Measurements from ENCODE around the gene ARHGAP9.
"Not testable (repeated sequence)": the region's sequence is repeated elsewhere in the genome, so short reads cannot be mapped to it uniquely, and the experiment has no call there.

Gene ARHGAP9

DNA sequence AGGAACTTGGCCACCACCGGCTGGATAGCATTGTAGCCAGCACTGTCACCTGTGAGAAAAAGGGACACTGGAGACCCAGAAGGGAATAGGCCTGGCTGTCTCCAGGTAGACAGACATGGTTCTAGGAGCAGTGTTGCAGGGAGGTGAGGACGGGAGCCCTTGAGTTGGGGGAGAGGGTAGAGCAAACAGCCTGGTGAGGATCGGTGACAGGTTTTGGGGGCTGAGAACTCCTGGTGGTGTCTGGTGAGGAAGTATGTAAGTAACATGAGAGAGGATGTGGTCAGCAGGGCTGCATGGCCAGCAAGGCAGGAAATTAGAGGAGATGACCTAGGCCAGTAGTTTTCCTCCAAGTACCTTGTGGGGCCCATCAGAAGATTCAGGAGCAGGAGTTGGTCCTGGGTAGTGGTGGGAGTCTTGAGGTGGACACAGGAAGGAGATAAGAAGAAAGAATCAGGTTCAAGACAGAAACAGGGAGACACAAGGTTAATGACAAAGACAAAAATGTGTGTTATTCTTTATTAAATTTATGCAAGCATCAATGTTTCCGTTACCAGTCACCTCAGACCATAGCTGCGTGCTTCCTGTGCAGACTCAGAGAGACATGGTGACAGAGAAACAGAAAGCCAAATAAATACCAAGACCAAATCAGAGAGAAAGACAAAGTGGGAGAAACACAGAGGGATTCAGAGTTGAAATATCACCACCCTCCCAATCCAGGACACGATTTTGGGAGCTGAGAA lies at the start of gene ARHGAP9:
ARHGAP9 (minus strand) TSS at position 491 of the 740 bp plus-strand sequence; CDS start at position 31, 460 bp downstream.
- peak; percentile 11 for DNase-seq

DNA sequence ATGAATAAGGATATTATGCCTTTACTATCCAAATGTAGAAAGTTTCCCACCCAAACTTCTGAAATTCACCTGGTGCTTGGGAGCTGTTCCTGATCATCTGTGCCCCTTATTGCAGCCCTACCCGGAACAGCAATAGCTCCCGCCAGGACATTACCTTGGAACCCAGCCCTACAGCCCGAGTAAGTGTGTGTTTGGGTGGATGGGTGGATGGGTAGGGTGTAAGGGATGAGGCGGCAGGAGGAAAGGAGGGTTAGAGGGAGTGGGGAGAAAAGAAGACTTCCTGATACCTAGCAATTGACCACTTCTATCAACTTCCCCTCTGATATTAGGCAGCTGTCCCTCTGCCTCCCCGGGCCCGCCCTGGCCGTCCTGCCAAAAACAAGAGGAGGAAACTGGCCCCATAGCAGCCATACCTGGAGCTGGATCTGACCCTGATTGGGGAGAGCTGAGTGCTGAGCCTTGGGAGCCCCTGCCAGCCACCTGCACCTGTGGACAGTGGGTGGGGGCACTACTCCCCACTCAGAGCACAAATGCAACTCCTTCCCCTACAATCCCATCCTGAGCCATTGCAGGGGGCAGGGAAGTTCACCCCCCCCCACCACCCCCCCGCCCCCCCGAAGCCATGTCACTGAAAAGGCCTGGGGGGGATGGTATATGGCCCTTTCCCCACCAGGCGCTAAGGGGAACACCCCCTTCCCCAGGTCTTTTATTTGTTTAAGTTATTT lies 49.3 kb upstream of the ARHGAP9 start:
- DNase-seq, result no peak

DNA sequence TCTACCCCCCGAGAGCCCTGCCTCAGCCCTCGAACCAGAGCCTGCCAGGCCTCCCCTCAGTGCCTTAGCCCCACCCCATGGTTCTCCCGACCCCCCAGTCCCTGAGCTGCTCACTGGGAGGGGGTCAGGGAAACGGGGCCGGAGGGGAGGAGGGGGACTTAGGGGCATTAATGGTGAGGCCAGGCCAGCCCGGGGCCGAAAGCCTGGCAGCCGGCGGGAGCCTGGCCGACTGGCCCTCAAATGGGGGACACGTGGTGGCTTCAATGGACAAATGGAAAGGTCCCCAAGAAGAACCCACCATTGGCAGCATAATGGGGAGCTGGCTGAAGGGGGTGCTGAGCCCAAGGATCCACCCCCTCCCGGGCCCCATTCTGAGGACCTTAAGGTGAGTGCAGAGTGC lies 48.5 kb upstream of the ARHGAP9 start:
- DNase-seq, result no peak

DNA sequence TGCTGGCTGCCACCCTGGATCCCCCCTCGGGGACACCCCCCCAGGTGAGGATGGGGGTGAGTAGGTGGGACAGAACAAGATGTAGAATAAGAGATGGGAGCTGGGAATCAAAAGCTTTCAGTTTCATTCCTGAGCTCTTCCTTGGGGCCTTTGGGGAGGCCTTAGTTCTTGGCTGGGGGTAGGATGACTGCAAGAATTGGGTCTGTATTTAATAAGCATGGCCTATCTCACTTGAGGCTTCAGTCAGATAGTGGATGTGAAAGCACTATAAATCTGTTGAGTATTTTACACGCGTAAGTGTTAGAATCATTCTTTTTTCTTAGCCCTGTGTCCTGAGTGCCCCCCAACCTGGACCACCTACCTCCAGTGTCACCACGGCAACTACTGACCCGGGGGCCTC lies 47.5 kb upstream of the ARHGAP9 start:
- DNase-seq, result no peak

DNA sequence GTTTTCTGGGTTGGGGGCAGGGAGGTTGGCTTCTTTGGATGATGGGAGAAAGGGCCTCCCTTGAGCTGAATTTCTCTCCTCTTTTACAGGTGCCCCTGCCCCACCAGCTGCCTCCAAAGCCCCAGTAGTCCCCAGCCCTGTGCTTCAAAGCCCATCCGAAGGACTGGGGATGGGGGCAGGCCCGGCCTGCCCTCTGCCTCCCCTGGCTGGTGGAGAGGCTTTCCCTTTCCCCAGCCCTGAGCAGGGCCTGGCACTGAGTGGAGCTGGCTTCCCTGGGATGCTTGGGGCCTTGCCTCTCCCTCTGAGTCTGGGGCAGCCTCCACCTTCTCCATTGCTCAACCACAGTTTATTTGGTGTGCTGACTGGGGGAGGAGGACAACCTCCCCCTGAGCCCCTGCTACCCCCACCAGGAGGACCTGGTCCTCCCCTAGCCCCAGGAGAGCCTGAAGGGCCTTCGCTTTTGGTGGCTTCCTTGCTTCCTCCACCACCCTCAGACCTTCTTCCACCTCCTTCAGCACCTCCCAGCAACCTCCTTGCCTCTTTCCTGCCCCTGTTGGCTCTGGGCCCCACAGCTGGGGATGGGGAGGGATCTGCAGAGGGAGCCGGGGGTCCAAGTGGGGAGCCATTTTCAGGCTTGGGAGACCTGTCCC lies 46.9 kb upstream of the ARHGAP9 start:
- no peak for DNase-seq

DNA sequence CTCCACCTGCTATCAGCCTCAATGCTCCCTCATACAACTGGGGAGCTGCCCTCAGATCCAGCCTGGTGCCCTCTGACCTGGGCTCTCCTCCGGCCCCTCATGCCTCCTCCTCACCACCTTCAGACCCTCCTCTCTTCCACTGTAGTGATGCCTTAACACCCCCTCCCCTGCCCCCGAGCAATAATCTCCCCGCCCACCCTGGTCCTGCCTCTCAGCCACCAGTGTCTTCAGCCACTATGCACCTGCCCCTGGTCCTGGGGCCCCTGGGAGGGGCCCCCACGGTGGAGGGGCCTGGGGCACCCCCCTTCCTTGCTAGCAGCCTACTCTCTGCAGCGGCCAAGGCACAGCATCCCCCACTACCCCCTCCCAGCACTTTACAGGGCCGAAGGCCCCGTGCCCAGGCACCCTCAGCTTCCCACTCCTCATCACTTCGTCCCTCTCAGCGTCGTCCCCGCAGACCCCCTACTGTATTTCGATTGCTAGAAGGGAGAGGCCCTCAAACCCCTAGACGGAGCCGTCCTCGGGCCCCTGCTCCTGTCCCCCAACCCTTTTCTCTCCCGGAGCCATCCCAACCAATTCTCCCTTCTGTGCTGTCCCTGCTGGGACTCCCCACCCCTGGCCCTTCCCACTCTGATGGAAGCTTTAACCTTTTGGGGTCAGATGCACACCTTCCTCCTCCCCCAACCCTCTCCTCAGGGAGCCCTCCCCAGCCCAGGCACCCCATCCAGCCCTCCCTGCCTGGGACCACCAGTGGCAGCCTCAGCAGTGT lies 46.1 kb upstream of the ARHGAP9 start:
- no peak for DNase-seq

DNA sequence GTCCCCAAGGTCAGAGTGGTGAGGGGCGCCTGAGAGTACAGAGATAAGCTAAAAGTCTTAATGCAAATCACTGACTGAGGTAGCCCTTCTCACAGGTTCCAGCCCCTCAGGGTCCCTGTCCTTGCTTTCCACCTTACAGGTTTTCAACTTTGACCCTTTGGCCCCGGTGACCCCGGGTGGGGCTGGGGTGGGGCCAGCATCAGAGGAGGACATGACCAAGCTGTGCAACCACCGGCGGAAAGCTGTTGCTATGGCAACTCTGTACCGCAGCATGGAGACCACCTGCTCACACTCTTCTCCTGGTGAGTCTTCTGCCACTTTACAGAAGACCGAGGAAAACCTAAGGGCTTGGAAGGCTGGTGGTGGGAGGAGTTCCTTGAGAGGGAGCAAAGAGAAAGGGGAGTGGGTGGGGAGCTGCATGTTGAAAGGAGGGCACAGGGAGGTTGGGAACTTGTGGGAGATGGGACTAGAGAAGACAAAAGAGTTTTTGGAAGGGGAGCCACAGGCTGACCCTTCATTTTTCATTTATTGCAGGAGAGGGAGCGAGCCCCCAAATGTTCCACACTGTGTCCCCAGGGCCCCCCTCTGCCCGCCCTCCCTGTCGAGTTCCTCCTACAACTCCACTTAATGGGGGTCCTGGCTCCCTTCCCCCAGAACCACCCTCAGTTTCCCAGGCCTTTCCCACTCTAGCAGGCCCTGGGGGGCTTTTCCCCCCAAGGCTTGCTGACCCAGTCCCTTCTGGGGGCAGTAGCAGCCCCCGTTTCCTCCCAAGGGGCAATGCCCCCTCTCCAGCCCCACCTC lies 45.3 kb upstream of the ARHGAP9 start:
- DNase-seq, result no peak

DNA sequence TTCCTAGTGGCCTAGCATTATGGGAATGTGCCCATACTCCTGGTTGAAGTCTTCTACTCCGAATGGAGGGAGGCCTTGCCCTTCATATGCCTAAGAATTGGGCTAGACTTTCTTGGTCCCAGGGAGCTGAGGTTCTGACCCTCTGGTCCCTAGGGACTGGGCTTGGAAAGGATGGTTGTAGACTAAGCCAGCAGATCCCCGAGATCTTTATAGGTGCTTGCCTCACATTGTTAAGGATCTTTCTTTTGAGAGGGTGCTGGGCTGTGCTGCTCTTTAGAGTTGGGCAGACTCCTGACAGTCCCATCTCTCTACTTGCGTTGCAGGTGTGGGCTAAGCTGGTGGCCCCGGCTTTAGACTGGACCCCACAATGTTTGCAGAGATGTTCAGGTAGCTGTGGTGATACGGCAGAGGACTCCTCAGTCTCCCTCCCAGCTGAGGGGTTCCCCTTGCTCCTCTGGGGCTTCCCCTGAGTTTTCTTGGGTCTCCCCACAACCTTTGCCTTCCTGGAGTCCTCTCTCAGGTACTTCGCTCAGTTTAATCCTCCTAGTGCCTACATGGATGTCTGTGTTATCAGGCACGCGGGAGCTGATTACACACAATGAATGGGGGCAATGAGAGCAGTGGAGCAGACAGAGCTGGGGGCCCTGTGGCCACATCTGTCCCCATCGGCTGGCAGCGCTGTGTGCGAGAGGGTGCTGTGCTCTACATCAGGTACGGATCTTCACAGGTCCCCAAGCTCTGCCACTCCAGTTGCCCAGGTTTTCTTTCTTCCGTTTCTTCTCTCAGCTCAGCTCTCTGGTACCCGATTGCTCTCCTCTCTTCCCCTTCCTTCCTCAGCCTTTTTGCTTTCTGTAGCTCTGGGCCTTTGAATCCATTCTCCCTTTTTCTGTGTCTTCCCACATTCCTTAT lies 44.3 kb upstream of the ARHGAP9 start:
- no peak for DNase-seq

DNA sequence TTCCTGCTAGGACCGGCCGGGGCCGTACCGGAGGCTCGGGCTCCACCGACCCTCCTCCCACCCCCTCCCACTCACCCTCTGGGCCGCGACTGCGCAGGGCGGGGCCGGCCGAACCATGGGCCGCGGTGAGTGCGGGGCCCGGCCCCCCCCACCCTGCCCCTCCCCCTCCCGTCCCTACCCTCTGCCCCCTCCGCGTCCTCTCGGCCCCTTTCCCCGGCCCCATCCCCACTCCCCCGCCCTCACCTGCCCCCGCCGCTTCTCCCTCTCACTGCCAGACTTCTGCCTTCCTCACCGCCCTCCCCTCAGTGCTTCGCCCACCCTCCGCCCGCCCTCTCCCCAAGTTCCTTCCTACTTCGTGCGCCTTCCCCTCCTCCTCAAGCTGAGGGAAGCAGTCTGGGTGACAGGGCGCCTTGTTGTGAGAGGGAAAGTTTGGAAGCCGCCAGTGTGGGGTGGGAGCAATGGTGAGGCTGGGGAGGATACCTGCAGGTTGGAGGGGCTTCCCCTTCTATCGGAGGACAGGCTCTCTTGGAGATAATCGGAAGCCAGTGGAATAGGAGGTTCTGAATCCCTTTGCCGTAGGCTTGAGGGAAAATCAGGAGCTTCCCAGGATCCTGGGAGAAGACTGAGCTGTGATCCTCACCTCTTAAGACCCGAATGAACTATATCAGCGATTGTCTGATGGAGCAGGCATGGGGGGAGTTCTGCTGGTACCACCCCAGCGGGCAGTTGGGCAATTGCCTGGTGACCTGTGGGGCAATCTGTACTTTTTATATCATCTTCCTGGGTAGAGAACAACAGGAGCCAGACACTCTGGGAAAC lies 43.4 kb upstream of the ARHGAP9 start:
- DNase-seq, result peak; percentile 86

DNA sequence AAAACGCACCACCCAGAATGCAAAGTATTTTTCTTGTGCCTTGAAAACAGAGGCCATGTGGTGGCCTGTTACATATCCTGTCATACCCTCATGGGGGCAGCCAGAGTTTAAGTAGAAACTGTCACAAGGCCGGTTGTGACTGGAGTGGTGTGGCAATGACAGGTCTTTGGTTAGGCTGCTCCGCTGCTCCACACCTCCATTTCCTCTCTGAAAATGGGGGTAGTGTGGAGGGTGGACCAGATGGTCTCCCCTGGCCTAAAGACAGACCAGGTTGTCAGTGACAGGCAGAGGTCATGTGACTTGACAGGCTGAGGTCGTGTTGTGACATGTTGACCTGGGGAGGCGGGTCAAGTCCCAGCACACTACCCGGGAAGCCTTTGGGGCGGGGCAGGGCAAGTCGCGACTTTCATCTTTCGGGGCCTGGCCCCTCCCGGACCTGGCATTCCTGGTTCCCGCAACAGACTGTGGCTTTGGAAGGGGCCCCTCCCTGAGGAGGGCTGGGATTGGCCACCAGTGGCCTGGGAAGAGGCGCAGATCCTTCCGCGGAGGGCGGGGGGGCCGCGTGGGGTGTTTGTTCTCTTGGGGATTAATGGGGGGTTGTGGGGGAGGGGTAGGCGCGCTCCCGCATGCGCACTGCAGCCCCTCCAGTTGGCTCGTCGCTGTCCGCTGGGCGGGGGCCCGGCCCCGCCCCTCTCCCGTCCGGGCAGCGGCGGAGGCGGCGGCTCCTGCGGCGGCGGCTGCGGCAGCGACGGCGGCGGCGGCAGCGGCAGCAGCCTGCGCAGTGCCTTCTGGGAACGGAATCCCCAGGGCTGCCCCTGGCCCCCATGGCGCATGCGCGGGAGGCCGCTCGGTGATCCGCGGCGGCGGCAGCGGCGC lies 42.6 kb upstream of the ARHGAP9 start, which contains the start of gene MBD6:
MBD6 (plus strand) TSS at position 814 of the 876 bp plus-strand sequence. CDS start 1,480 bp downstream, outside the sequence.
- peak; percentile 92 for DNase-seq

DNA sequence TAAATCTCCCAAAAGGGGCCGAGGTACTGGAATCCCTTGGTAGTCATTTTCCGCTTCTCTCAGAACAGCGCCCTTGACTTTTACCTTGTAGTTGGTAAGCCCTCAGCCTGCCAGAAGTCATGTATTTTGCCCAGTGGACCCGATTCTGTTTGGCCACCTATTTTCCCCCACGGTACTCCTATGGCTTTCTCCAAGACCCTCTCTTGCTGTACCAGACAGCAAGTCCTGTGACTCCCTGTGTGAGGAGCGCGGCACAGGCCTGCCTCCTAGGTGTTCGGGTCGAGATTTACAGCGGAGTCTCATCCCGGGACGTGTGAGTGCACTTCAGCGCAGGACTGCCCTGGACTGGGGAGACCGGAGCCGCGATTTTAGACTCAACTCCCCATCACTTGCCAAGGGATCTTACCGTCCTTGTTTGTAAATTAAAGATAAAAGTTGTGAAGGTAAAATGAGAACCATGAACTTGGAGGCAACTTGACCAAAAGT lies 41.9 kb upstream of the ARHGAP9 start:
- peak; percentile 55 for DNase-seq

DNA sequence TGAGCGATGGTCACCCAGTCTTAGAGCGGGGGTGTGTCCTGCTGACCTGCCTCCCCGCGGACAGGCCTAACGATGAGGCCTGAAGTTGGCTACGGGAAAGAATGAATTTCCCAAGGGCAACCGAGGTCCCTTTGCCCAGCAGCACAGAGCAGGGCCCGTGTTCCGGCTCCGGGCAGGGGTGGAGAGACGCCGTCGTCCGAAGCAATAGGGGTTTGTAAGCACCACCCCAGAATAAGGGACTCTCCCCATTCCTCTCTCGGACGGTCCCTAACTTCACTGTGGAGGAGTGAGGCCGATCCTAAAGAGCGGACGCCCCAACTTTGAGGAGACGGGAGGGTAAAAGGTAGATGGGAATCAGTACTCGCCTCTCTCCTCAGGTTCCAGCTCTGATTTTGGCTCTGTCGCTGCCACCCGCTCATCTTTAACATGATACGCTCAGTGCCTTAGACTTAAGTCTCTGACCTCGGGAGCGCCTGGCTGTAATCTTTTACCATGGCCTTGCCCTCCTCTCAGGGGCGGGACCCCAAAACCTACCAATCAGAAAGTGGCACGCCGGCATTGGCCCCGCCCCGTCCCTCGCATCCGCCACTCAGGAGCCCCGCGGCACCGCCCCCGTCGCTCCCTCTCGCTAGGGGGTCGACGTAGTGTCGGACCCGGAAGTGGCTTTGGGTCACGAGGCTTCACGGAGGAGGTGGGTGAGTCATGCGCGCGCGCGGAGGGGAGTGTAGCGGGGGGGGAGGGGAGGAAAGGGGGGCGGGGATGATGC lies 40.6 kb upstream of the ARHGAP9 start, which contains the start of gene DDIT3:
DDIT3 (minus strand) TSS at position 462 of the 766 bp plus-strand sequence. CDS start 3,108 bp downstream, outside the sequence.
- DNase-seq, result peak; percentile 100

DNA sequence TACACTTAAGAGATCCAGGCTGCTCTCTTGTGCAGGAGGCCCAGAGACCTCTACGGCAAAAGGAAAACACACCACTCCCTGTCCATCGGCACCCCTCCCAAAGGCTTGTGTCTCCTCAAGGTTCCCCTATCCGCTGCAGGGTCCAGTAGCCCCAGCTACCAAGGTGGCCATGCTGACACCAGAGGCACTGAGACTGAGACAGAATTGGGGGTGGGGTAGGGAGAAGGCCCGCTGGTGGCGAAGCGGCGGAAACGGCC lies 40.1 kb upstream of the ARHGAP9 start:
- DNase-seq, result peak; percentile 62

DNA sequence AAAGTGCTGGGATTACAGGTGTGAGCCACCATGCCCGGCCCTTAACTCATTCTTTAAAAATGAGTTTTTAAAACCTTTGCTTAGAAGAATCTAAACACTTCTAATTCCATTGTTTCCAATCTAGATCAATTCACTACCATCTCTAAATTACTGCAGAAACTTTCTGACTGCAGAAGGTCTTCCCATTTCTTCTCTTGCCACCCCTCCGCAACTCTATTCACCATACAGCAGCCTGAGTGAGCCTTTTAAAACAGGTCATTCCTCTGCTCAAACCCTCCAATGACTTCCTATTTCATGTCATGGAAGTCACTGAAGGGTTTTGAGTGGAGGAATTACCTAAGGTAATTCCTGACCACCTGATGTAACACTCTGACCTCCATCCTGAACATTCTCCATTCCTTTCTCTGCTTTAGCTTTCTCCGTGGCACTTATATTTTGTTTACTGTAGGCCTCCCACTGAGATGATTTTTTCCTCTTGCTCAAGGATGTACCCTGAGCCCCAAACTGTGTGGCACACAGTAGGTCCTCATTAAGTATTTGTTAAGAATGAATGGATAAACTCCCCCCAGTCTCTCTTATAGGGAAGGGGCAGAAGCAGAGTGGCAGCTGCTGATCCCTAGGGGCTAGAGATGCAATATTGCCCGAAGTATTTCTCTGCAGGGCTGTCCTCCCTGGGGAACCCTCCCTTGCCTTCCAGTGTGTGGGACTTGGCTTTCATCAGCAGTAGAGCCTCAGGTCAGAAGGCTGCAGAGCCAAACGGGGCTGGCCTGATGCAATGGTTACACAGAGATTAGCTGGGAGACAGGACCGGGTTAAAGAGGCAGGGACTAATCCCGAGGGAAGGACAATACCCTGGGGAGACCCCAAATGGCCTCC lies 39.5 kb upstream of the ARHGAP9 start:
- peak; percentile 58 for DNase-seq

DNA sequence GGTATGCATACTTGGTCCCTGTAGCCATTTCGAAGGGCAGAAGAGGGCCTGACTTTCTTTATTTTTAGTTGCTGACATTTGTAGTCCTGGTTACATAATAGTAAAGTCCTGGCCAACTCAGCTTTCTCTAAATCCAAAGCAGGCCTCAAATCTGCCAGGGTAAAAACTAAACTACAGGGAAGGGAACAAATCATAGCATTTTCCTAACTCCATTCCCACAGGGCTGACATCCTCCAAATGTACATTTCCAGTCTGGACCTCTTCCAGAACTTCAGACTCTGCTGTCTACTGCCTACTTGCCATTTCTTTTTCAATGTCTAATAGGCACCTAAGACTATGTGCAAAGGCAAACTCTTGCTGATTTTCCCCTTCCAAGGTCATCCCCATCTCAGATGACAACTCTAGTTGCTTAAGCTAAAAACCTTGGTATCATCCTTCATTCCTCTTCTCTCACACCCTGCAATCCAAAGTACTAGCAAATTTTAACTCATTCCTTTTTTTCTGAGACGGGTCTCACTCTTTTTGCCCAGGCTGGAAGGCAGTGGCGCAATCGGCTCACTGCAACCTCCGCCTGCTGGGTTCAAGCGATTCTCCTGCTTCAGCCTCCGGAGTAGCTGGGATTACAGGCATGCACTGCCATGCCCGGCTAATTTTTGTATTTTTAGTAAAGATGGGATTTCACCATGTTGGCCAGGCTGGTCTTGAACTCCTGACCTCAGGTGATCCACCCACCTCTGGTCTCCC lies 38.7 kb upstream of the ARHGAP9 start:
- no peak for DNase-seq

DNA sequence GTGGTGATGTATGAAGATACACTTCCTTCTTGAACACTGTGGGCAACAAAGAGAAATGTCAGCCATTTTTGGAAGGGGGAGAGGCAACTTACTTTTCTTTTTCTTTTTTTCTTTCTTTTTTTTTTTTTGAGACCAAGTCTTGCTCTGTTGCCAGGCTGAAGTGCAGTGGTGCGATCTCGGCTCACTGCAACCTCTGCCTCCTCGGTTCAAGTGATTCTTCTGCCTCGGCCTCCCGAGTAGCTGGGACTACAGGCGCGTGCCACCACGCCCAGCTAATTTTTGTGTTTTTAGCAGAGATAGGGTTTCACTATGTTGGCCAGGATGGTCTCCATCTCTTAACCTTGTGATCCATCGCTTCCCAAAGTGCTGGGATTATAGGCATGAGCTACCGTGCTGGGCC lies 38.1 kb upstream of the ARHGAP9 start:
- DNase-seq, result not testable (repeated sequence)
